Measurements from ENCODE around the gene EXOC6B.

Gene EXOC6B

DNA sequence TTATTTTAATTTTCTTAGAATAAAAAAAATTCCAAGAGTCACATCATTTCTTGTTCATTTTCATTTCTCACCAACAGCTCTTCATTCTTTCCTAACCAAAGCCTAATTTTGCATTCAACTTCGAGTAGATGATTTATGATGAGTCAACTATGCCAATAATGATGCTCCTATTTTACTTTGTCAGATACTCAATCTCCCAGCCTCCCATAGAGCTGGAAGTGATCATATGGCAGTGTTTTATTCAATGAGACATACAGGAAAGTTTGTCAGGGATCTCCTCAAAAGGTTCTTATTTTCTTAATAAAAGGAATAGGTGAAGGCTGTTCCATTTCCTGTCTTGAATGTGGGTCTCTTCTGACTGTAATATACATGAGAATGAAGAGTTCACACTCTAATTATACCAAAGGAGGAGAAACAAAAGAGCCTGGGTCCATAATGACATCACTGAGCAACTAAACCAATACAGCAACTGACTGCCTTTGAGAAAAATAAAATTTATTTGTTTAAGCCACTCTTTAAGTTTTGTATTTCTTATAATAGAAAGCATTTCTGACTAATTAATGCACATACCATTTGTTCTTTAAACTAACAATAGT, 447.0 kb downstream of the EXOC6B start:
- ATAC-seq = no peak
- TF ChIP-seq OSR1 (CRISPR knock-in tag; IDR thresholded peaks at IDR 0.05) (no peak), TOX (CRISPR knock-in tag; IDR thresholded peaks at IDR 0.05; ENCODE audit: borderline replicate concordance) (no peak), TCF4 (CRISPR knock-in tag; IDR thresholded peaks at IDR 0.05; ENCODE audit: borderline replicate concordance) (no peak), ZNF8 (CRISPR knock-in tag; IDR thresholded peaks at IDR 0.05) (no peak), ESRRG (CRISPR knock-in tag; IDR thresholded peaks at IDR 0.05) (no peak), BACH2 (CRISPR knock-in tag; IDR thresholded peaks at IDR 0.05; ENCODE audit: borderline replicate concordance) (no peak), RARB (CRISPR knock-in tag; IDR thresholded peaks at IDR 0.05) (no peak), ZNF565 (CRISPR knock-in tag; conservative IDR thresholded peaks at IDR 0.05; ENCODE audit: low read depth) (no peak), PPARA (CRISPR knock-in tag; IDR thresholded peaks at IDR 0.05; ENCODE audit: borderline replicate concordance) (no peak), ZNF70 (CRISPR knock-in tag; IDR thresholded peaks at IDR 0.05) (no peak)
- TF ChIP-seq, protein P1, sequence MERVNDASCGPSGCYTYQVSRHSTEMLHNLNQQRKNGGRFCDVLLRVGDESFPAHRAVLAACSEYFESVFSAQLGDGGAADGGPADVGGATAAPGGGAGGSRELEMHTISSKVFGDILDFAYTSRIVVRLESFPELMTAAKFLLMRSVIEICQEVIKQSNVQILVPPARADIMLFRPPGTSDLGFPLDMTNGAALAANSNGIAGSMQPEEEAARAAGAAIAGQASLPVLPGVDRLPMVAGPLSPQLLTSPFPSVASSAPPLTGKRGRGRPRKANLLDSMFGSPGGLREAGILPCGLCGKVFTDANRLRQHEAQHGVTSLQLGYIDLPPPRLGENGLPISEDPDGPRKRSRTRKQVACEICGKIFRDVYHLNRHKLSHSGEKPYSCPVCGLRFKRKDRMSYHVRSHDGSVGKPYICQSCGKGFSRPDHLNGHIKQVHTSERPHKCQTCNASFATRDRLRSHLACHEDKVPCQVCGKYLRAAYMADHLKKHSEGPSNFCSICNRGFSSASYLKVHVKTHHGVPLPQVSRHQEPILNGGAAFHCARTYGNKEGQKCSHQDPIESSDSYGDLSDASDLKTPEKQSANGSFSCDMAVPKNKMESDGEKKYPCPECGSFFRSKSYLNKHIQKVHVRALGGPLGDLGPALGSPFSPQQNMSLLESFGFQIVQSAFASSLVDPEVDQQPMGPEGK (CRISPR knock-in tag; IDR thresholded peaks at IDR 0.05; ENCODE audit: borderline replicate concordance) = no peak
- TF ChIP-seq, protein P2, sequence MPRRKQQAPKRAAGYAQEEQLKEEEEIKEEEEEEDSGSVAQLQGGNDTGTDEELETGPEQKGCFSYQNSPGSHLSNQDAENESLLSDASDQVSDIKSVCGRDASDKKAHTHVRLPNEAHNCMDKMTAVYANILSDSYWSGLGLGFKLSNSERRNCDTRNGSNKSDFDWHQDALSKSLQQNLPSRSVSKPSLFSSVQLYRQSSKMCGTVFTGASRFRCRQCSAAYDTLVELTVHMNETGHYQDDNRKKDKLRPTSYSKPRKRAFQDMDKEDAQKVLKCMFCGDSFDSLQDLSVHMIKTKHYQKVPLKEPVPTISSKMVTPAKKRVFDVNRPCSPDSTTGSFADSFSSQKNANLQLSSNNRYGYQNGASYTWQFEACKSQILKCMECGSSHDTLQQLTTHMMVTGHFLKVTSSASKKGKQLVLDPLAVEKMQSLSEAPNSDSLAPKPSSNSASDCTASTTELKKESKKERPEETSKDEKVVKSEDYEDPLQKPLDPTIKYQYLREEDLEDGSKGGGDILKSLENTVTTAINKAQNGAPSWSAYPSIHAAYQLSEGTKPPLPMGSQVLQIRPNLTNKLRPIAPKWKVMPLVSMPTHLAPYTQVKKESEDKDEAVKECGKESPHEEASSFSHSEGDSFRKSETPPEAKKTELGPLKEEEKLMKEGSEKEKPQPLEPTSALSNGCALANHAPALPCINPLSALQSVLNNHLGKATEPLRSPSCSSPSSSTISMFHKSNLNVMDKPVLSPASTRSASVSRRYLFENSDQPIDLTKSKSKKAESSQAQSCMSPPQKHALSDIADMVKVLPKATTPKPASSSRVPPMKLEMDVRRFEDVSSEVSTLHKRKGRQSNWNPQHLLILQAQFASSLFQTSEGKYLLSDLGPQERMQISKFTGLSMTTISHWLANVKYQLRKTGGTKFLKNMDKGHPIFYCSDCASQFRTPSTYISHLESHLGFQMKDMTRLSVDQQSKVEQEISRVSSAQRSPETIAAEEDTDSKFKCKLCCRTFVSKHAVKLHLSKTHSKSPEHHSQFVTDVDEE (CRISPR knock-in tag; IDR thresholded peaks at IDR 0.05) = no peak

DNA sequence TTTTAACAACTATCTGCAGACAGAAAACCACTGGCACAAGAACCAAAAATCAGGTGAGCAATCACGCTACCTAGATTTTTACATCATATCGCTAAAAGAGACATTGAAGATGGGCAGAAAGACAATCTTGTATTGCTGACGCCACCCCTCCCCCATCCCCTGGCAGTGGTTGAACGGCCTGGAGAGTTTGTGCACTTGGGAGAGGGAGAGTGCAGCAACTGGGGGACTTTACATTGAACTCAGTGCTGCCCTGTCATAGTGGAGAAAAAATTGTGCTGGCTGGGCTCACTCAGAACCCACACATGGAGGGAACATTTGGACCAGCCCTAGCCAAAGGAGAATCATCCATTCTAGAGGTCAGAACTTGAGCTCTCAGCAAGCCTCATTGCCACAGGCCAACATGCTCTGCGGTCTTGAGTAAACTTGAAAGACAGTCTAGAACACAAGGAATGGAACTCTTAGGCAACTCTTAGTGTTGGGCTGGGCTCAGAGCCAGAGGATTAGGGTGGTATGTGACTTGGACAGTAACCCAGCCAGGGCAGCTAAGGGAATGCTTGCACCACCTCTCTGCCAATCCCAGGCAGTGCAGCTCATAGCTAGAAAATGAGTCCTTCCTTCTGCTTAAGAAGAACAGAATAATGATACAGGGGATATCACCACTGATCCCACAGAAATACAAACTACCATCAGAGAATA, 458.2 kb downstream of the EXOC6B start:
- peak; percentile 70 for ATAC-seq
- TF ChIP-seq RARB (CRISPR knock-in tag; IDR thresholded peaks at IDR 0.05) (no peak), GLIS3 (CRISPR knock-in tag; IDR thresholded peaks at IDR 0.05) (no peak), BACH2 (CRISPR knock-in tag; IDR thresholded peaks at IDR 0.05; ENCODE audit: borderline replicate concordance) (no peak), OSR1 (CRISPR knock-in tag; IDR thresholded peaks at IDR 0.05) (no peak), ESRRG (CRISPR knock-in tag; IDR thresholded peaks at IDR 0.05) (no peak), ZC3H10 (CRISPR knock-in tag; IDR thresholded peaks at IDR 0.05) (no peak), TOX (CRISPR knock-in tag; IDR thresholded peaks at IDR 0.05; ENCODE audit: borderline replicate concordance) (no peak), ZFP3 (CRISPR knock-in tag; IDR thresholded peaks at IDR 0.05) (no peak), ZNF70 (CRISPR knock-in tag; IDR thresholded peaks at IDR 0.05) (no peak), CSDC2 (CRISPR knock-in tag; IDR thresholded peaks at IDR 0.05) (no peak)
- TF ChIP-seq, protein P3, sequence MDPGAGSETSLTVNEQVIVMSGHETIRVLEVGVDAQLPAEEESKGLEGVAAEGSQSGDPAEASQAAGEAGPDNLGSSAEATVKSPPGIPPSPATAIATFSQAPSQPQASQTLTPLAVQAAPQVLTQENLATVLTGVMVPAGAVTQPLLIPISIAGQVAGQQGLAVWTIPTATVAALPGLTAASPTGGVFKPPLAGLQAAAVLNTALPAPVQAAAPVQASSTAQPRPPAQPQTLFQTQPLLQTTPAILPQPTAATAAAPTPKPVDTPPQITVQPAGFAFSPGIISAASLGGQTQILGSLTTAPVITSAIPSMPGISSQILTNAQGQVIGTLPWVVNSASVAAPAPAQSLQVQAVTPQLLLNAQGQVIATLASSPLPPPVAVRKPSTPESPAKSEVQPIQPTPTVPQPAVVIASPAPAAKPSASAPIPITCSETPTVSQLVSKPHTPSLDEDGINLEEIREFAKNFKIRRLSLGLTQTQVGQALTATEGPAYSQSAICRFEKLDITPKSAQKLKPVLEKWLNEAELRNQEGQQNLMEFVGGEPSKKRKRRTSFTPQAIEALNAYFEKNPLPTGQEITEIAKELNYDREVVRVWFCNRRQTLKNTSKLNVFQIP (CRISPR knock-in tag; IDR thresholded peaks at IDR 0.05; ENCODE audit: borderline replicate concordance, low read depth) = no peak
- TF ChIP-seq, protein P4, sequence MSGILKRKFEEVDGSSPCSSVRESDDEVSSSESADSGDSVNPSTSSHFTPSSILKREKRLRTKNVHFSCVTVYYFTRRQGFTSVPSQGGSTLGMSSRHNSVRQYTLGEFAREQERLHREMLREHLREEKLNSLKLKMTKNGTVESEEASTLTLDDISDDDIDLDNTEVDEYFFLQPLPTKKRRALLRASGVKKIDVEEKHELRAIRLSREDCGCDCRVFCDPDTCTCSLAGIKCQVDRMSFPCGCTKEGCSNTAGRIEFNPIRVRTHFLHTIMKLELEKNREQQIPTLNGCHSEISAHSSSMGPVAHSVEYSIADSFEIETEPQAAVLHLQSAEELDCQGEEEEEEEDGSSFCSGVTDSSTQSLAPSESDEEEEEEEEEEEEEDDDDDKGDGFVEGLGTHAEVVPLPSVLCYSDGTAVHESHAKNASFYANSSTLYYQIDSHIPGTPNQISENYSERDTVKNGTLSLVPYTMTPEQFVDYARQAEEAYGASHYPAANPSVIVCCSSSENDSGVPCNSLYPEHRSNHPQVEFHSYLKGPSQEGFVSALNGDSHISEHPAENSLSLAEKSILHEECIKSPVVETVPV (CRISPR knock-in tag; IDR thresholded peaks at IDR 0.05) = no peak
- TF ChIP-seq, protein P1 (CRISPR knock-in tag; IDR thresholded peaks at IDR 0.05; ENCODE audit: borderline replicate concordance) = no peak
- TF ChIP-seq, protein P5, sequence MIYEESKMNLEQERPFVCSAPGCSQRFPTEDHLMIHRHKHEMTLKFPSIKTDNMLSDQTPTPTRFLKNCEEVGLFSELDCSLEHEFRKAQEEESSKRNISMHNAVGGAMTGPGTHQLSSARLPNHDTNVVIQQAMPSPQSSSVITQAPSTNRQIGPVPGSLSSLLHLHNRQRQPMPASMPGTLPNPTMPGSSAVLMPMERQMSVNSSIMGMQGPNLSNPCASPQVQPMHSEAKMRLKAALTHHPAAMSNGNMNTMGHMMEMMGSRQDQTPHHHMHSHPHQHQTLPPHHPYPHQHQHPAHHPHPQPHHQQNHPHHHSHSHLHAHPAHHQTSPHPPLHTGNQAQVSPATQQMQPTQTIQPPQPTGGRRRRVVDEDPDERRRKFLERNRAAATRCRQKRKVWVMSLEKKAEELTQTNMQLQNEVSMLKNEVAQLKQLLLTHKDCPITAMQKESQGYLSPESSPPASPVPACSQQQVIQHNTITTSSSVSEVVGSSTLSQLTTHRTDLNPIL (CRISPR knock-in tag; IDR thresholded peaks at IDR 0.05; ENCODE audit: low read depth) = no peak

All from SK-N-SH treated with all-trans-retinoic acid at 6 μM for 48 hours (cell line).